Measurements from ENCODE around the gene MAP1LC3A. TPM values are rescaled to one million over a fixed set of nuclear protein-coding genes. Genes with fewer than 3 reads are reported as not detected.

Gene MAP1LC3A
- total RNA-seq, 2 experiments from 2014 or later, result not detected

DNA sequence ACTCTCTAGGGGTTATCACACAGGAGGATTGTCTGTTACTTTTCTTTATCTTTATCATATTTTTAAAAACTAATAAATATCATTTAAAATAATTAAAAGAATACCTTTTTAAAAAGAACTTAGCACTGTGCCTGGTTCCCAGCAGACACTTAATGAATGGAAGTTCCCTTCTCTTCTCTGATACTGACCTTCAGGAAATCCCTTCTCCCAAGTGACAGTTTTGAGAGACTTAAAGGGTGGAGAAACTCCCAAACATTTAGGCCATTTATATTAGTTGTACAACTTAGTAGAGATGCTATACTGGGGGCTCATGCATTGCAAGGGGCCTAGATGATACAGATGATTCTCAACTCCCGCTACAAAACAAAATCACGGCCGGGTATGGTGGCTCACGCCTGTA, 18.5 kb downstream of the MAP1LC3A start:
- Histone ChIP-seq H3K4me2 (ENCODE audit: low read length) (no peak overlapping the region), H3K9me3 (ENCODE audit: low read length) (no peaks in the 10 kb centered on the region), H3K4me3 (ENCODE audit: low read depth, low read length, poor library complexity, severe bottlenecking) (no peak overlapping the region), H3K4me1 (ENCODE audit: insufficient read depth, low read length, poor library complexity, severe bottlenecking) (peaks cover 10% of the 10 kb centered on the region), H3K9me2 (ENCODE audit: insufficient read depth, low read length) (no peaks in the 10 kb centered on the region), H4K20me1 (ENCODE audit: insufficient read depth, low read length) (no peaks in the 10 kb centered on the region), H3K27ac (ENCODE audit: low read depth, low read length, poor library complexity, severe bottlenecking) (no peak overlapping the region), H3K79me2 (ENCODE audit: insufficient read depth, low read depth, low read length) (no peaks in the 10 kb centered on the region), H2AFZ (ENCODE audit: low read length) (no peak overlapping the region), H3K36me3 (ENCODE audit: insufficient read depth, low read length) (peaks cover 20% of the 10 kb centered on the region)
- POLR2A ChIA-PET, result no interaction called here
- CTCF ChIA-PET (ENCODE audit: unreplicated experiment), result no interaction called here
- TF ChIP-seq, protein P1, sequence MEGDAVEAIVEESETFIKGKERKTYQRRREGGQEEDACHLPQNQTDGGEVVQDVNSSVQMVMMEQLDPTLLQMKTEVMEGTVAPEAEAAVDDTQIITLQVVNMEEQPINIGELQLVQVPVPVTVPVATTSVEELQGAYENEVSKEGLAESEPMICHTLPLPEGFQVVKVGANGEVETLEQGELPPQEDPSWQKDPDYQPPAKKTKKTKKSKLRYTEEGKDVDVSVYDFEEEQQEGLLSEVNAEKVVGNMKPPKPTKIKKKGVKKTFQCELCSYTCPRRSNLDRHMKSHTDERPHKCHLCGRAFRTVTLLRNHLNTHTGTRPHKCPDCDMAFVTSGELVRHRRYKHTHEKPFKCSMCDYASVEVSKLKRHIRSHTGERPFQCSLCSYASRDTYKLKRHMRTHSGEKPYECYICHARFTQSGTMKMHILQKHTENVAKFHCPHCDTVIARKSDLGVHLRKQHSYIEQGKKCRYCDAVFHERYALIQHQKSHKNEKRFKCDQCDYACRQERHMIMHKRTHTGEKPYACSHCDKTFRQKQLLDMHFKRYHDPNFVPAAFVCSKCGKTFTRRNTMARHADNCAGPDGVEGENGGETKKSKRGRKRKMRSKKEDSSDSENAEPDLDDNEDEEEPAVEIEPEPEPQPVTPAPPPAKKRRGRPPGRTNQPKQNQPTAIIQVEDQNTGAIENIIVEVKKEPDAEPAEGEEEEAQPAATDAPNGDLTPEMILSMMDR (conservative IDR thresholded peaks at IDR 0.05; ENCODE audit: low read length), result no peak
- no peak for TF ChIP-seq EZH2phosphoT487 (IDR thresholded peaks at IDR 0.05; ENCODE audit: borderline replicate concordance, low read depth, low read length)
- intact Hi-C loops (cut with micrococcal nuclease; ENCODE audit: unreplicated experiment), result no loop called here
- no TSS peak for BruUV-seq (replicated peaks)
- no peak for DNase-seq (ENCODE audit: low spot score)

DNA sequence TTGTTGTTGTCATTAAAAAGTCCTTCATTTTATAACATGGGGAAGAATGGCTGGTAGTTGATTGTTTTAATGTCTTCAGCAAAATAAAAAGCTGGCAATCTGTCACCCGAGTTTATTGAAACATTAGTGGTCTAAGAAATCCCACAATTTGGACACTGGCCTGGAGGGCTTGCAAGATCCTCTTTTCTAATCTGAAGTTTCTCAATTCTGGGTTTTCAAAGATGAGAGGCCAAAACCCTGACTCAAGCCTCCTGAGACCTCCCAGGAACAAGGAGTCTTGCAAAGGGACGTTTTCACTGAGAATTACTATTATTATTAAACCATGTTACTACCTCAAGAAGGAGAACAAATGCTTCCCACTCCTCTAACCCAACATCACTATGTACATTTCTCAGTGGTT, 19.5 kb downstream of the MAP1LC3A start:
- H3K9me2 ChIP-seq (ENCODE audit: insufficient read depth, low read length), result no peaks in the 10 kb centered on the region
- H3K4me2 ChIP-seq (ENCODE audit: low read length), result no peak overlapping the region
- peaks cover 20% of the 10 kb centered on the region for H3K36me3 ChIP-seq (ENCODE audit: insufficient read depth, low read length)
- no peak overlapping the region for H3K27ac ChIP-seq (ENCODE audit: low read depth, low read length, poor library complexity, severe bottlenecking)
- ChIA-PET CTCF (ENCODE audit: unreplicated experiment) (no interaction called here), POLR2A (no interaction called here)
- H4K20me1 ChIP-seq (ENCODE audit: insufficient read depth, low read length), result no peaks in the 10 kb centered on the region
- TF ChIP-seq, protein P1 (conservative IDR thresholded peaks at IDR 0.05; ENCODE audit: low read length), result no peak
- no peak for TF ChIP-seq EZH2phosphoT487 (IDR thresholded peaks at IDR 0.05; ENCODE audit: borderline replicate concordance, low read depth, low read length)
- H3K4me3 ChIP-seq (ENCODE audit: low read depth, low read length, poor library complexity, severe bottlenecking), result no peak overlapping the region
- no peak overlapping the region for H2AFZ ChIP-seq (ENCODE audit: low read length)
- no peaks in the 10 kb centered on the region for H3K9me3 ChIP-seq (ENCODE audit: low read length)
- BruUV-seq (replicated peaks), result no TSS peak
- intact Hi-C loops (cut with micrococcal nuclease; ENCODE audit: unreplicated experiment), result no loop called here
- no peaks in the 10 kb centered on the region for H3K79me2 ChIP-seq (ENCODE audit: insufficient read depth, low read depth, low read length)
- H3K4me1 ChIP-seq (ENCODE audit: insufficient read depth, low read length, poor library complexity, severe bottlenecking), result peaks cover 10% of the 10 kb centered on the region
- no peak for DNase-seq (ENCODE audit: low spot score)

DNA sequence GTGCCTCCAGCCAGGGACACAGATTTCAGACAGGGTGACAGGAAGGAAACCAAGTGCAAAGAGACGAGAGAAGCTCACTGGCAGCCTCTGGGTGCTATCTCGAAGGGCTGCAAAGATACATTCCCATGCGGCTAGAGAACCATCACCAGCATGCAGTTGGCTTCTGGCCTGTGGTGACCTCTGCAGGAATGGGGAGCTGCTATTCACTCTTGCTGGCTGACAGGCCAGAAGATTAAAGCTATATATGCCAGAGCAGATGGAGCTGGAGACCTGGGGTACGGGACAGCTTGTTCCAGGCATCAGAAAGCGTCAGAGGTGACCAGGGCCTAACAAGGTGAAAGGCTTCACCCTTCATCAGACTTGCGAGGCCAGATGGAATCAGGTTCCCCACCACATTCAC, 20.0 kb downstream of the MAP1LC3A start:
- intact Hi-C loops (cut with micrococcal nuclease; ENCODE audit: unreplicated experiment), result no loop called here
- BruUV-seq (replicated peaks), result no TSS peak
- Histone ChIP-seq H3K36me3 (ENCODE audit: insufficient read depth, low read length) (peaks cover 20% of the 10 kb centered on the region), H3K4me1 (ENCODE audit: insufficient read depth, low read length, poor library complexity, severe bottlenecking) (peaks cover 10% of the 10 kb centered on the region), H3K79me2 (ENCODE audit: insufficient read depth, low read depth, low read length) (no peaks in the 10 kb centered on the region), H3K9me3 (ENCODE audit: low read length) (no peaks in the 10 kb centered on the region), H3K27ac (ENCODE audit: low read depth, low read length, poor library complexity, severe bottlenecking) (no peak overlapping the region), H4K20me1 (ENCODE audit: insufficient read depth, low read length) (no peaks in the 10 kb centered on the region), H3K9me2 (ENCODE audit: insufficient read depth, low read length) (no peaks in the 10 kb centered on the region), H3K4me2 (ENCODE audit: low read length) (no peak overlapping the region), H3K4me3 (ENCODE audit: low read depth, low read length, poor library complexity, severe bottlenecking) (no peak overlapping the region), H2AFZ (ENCODE audit: low read length) (no peak overlapping the region)
- TF ChIP-seq, protein P1 (conservative IDR thresholded peaks at IDR 0.05; ENCODE audit: low read length), result no peak
- no peak for TF ChIP-seq EZH2phosphoT487 (IDR thresholded peaks at IDR 0.05; ENCODE audit: borderline replicate concordance, low read depth, low read length)
- ChIA-PET CTCF (ENCODE audit: unreplicated experiment) (no interaction called here), POLR2A (interaction anchor here (0.6 kb wide), 1 partner anchor 143 kb away, joined by 4 read pairs; no protein-coding TSS in a partner anchor)
- no peak for DNase-seq (ENCODE audit: low spot score)
